Measurements from ENCODE around the gene SPTLC3. TPM values are rescaled to one million over a fixed set of nuclear protein-coding genes. Genes with fewer than 3 reads are reported as not detected.
A peak's percentile ranks its signal among the peaks of the same experiment; 100 is the strongest.

Gene SPTLC3
- polyA plus RNA-seq, 4 donors, result 4.3 to 60.2 (median 5.8) TPM

GRCh38 chr20:13101276-13101675 lies 92.5 kb downstream of the SPTLC3 start:
- no peak for FAIRE-seq

GRCh38 chr20:13101706-13102105 lies 92.9 kb downstream of the SPTLC3 start:
- H3K27me3 ChIP-seq (ENCODE audit: control insufficient read depth in 3 of 3, insufficient read depth in 3 of 3, low read length in 3 of 3), result no peaks in the 10 kb centered on the region
- FAIRE-seq (no peak), DNase-seq (no peak)
- H3K27ac ChIP-seq (ENCODE audit: low read depth in 1 of 3, low read length in 2 of 3), result no peak overlapping the region
- H3K9me3 ChIP-seq (ENCODE audit: control insufficient read depth in 2 of 2, insufficient read depth in 1 of 2, low read depth in 1 of 2, low read length in 1 of 2), result no peaks in the 10 kb centered on the region
- no peak overlapping the region for H3K4me3 ChIP-seq (ENCODE audit: low read depth in 1 of 3, low read length in 3 of 3)
- H3K36me3 ChIP-seq (ENCODE audit: control insufficient read depth in 3 of 3, insufficient read depth in 2 of 3, low read depth in 1 of 3, low read length in 3 of 3), result peaks cover 0 to 14% (median 0%) of the 10 kb centered on the region in 3 donors
- WGBS, 3 donors, result 63 to 70% (median 67%) methylated on average over 5 of the region's 5 CpGs
- H3K4me1 ChIP-seq (ENCODE audit: control insufficient read depth in 3 of 3, insufficient read depth in 2 of 3, low read depth in 1 of 3, low read length in 2 of 3), result peaks cover 0 to 35% (median 8%) of the 10 kb centered on the region in 3 donors

More at GRCh38 chr20:13101276-13101675, 92.5 kb downstream of the SPTLC3 start:
- no peak for DNase-seq
- Histone ChIP-seq H3K9me3 (ENCODE audit: control insufficient read depth in 2 of 2, insufficient read depth in 1 of 2, low read depth in 1 of 2, low read length in 1 of 2) (no peaks in the 10 kb centered on the region), H3K27me3 (ENCODE audit: control insufficient read depth in 3 of 3, insufficient read depth in 3 of 3, low read length in 3 of 3) (no peaks in the 10 kb centered on the region), H3K4me1 (ENCODE audit: control insufficient read depth in 3 of 3, insufficient read depth in 2 of 3, low read depth in 1 of 3, low read length in 2 of 3) (peaks cover 0 to 35% (median 8%) of the 10 kb centered on the region in 3 donors), H3K4me3 (ENCODE audit: low read depth in 1 of 3, low read length in 3 of 3) (no peak overlapping the region), H3K27ac (ENCODE audit: low read depth in 1 of 3, low read length in 2 of 3) (no peak overlapping the region), H3K36me3 (ENCODE audit: control insufficient read depth in 3 of 3, insufficient read depth in 2 of 3, low read depth in 1 of 3, low read length in 3 of 3) (peaks cover 0 to 11% (median 0%) of the 10 kb centered on the region in 3 donors)
- WGBS, 3 donors, result 88 to 89% (median 88%) methylated on average over 2 of the region's 2 CpGs

GRCh38 chr20:13102237-13102636 lies 93.5 kb downstream of the SPTLC3 start:
- Histone ChIP-seq H3K27ac (ENCODE audit: low read depth in 1 of 3, low read length in 2 of 3) (no peak overlapping the region), H3K9me3 (ENCODE audit: control insufficient read depth in 2 of 2, insufficient read depth in 1 of 2, low read depth in 1 of 2, low read length in 1 of 2) (no peaks in the 10 kb centered on the region), H3K27me3 (ENCODE audit: control insufficient read depth in 3 of 3, insufficient read depth in 3 of 3, low read length in 3 of 3) (no peaks in the 10 kb centered on the region), H3K36me3 (ENCODE audit: control insufficient read depth in 3 of 3, insufficient read depth in 2 of 3, low read depth in 1 of 3, low read length in 3 of 3) (peaks cover 0 to 15% (median 0%) of the 10 kb centered on the region in 3 donors), H3K4me1 (ENCODE audit: control insufficient read depth in 3 of 3, insufficient read depth in 2 of 3, low read depth in 1 of 3, low read length in 2 of 3) (peaks cover 0 to 35% (median 8%) of the 10 kb centered on the region in 3 donors), H3K4me3 (ENCODE audit: low read depth in 1 of 3, low read length in 3 of 3) (no peak overlapping the region)
- 74 to 82% (median 80%) methylated on average over 3 of the region's 3 CpGs for WGBS, 3 donors
- FAIRE-seq (no peak), DNase-seq (peak in 1 of 2 donors; percentile 31)

GRCh38 chr20:13102694-13103093 lies 93.9 kb downstream of the SPTLC3 start:
- Histone ChIP-seq H3K9me3 (ENCODE audit: control insufficient read depth in 2 of 2, insufficient read depth in 1 of 2, low read depth in 1 of 2, low read length in 1 of 2) (no peaks in the 10 kb centered on the region), H3K27ac (ENCODE audit: low read depth in 1 of 3, low read length in 2 of 3) (no peak overlapping the region), H3K36me3 (ENCODE audit: control insufficient read depth in 3 of 3, insufficient read depth in 2 of 3, low read depth in 1 of 3, low read length in 3 of 3) (peaks cover 0 to 15% (median 0%) of the 10 kb centered on the region in 3 donors), H3K4me1 (ENCODE audit: control insufficient read depth in 3 of 3, insufficient read depth in 2 of 3, low read depth in 1 of 3, low read length in 2 of 3) (peaks cover 0 to 35% (median 8%) of the 10 kb centered on the region in 3 donors), H3K4me3 (ENCODE audit: low read depth in 1 of 3, low read length in 3 of 3) (no peak overlapping the region), H3K27me3 (ENCODE audit: control insufficient read depth in 3 of 3, insufficient read depth in 3 of 3, low read length in 3 of 3) (no peaks in the 10 kb centered on the region)
- FAIRE-seq (no peak), DNase-seq (peak; percentile 47 to 49)
- WGBS, 3 donors, result 41 to 76% (median 53%) methylated on average over 1 of the region's 1 CpG

- 70 to 78% (median 75%) methylated on average over 9 of the region's 9 CpGs for WGBS, 3 donors
- no peak for FAIRE-seq
- no peak for DNase-seq
Measured at GRCh38 chr20:13105039-13105438, 96.3 kb downstream of the SPTLC3 start.

GRCh38 chr20:13105864-13106457 lies 97.2 kb downstream of the SPTLC3 start:
- 38 to 42% (median 40%) methylated on average over 14 of the region's 14 CpGs for WGBS, 3 donors
- no peak overlapping the region for H3K4me3 ChIP-seq (ENCODE audit: low read depth in 1 of 3, low read length in 3 of 3)
- peaks cover 0 to 17% (median 8%) of the 10 kb centered on the region in 3 donors for H3K4me1 ChIP-seq (ENCODE audit: control insufficient read depth in 3 of 3, insufficient read depth in 2 of 3, low read depth in 1 of 3, low read length in 2 of 3)
- no peaks in the 10 kb centered on the region for H3K9me3 ChIP-seq (ENCODE audit: control insufficient read depth in 2 of 2, insufficient read depth in 1 of 2, low read depth in 1 of 2, low read length in 1 of 2)
- no peaks in the 10 kb centered on the region for H3K27me3 ChIP-seq (ENCODE audit: control insufficient read depth in 3 of 3, insufficient read depth in 3 of 3, low read length in 3 of 3)
- H3K36me3 ChIP-seq (ENCODE audit: control insufficient read depth in 3 of 3, insufficient read depth in 2 of 3, low read depth in 1 of 3, low read length in 3 of 3), result peaks cover 0 to 22% (median 0%) of the 10 kb centered on the region in 3 donors
- DNase-seq (peak; percentile 46 to 47), FAIRE-seq (no peak)
- no peak overlapping the region for H3K27ac ChIP-seq (ENCODE audit: low read depth in 1 of 3, low read length in 2 of 3)

More at GRCh38 chr20:13105039-13105438, 96.3 kb downstream of the SPTLC3 start:
- Histone ChIP-seq H3K4me3 (ENCODE audit: low read depth in 1 of 3, low read length in 3 of 3) (no peak overlapping the region), H3K27me3 (ENCODE audit: control insufficient read depth in 3 of 3, insufficient read depth in 3 of 3, low read length in 3 of 3) (no peaks in the 10 kb centered on the region), H3K36me3 (ENCODE audit: control insufficient read depth in 3 of 3, insufficient read depth in 2 of 3, low read depth in 1 of 3, low read length in 3 of 3) (peaks cover 0 to 19% (median 0%) of the 10 kb centered on the region in 3 donors), H3K9me3 (ENCODE audit: control insufficient read depth in 2 of 2, insufficient read depth in 1 of 2, low read depth in 1 of 2, low read length in 1 of 2) (no peaks in the 10 kb centered on the region), H3K4me1 (ENCODE audit: control insufficient read depth in 3 of 3, insufficient read depth in 2 of 3, low read depth in 1 of 3, low read length in 2 of 3) (peaks cover 0 to 21% (median 8%) of the 10 kb centered on the region in 3 donors), H3K27ac (ENCODE audit: low read depth in 1 of 3, low read length in 2 of 3) (no peak overlapping the region)

GRCh38 chr20:13109658-13110057 lies 100.9 kb downstream of the SPTLC3 start:
- H3K27me3 ChIP-seq (ENCODE audit: control insufficient read depth in 3 of 3, insufficient read depth in 3 of 3, low read length in 3 of 3), result no peaks in the 10 kb centered on the region
- no peak for DNase-seq
- no peak for FAIRE-seq
- H3K4me3 ChIP-seq (ENCODE audit: low read depth in 1 of 3, low read length in 3 of 3), result no peak overlapping the region
- no peaks in the 10 kb centered on the region for H3K9me3 ChIP-seq (ENCODE audit: control insufficient read depth in 2 of 2, insufficient read depth in 1 of 2, low read depth in 1 of 2, low read length in 1 of 2)
- H3K27ac ChIP-seq (ENCODE audit: low read depth in 1 of 3, low read length in 2 of 3), result no peak overlapping the region
- 70 to 83% (median 80%) methylated on average over 4 of the region's 4 CpGs for whole genome bisulfite sequencing, 3 donors
- H3K4me1 ChIP-seq (ENCODE audit: control insufficient read depth in 3 of 3, insufficient read depth in 2 of 3, low read depth in 1 of 3, low read length in 2 of 3), result no peaks in the 10 kb centered on the region
- peaks cover 0 to 32% (median 0%) of the 10 kb centered on the region in 3 donors for H3K36me3 ChIP-seq (ENCODE audit: control insufficient read depth in 3 of 3, insufficient read depth in 2 of 3, low read depth in 1 of 3, low read length in 3 of 3)

- DNase-seq (no peak), FAIRE-seq (no peak)
- H3K4me1 ChIP-seq (ENCODE audit: control insufficient read depth in 3 of 3, insufficient read depth in 2 of 3, low read depth in 1 of 3, low read length in 2 of 3), result no peaks in the 10 kb centered on the region
- no peaks in the 10 kb centered on the region for H3K9me3 ChIP-seq (ENCODE audit: control insufficient read depth in 2 of 2, insufficient read depth in 1 of 2, low read depth in 1 of 2, low read length in 1 of 2)
- peaks cover 0 to 29% (median 0%) of the 10 kb centered on the region in 3 donors for H3K36me3 ChIP-seq (ENCODE audit: control insufficient read depth in 3 of 3, insufficient read depth in 2 of 3, low read depth in 1 of 3, low read length in 3 of 3)
- H3K4me3 ChIP-seq (ENCODE audit: low read depth in 1 of 3, low read length in 3 of 3), result no peak overlapping the region
- no peaks in the 10 kb centered on the region for H3K27me3 ChIP-seq (ENCODE audit: control insufficient read depth in 3 of 3, insufficient read depth in 3 of 3, low read length in 3 of 3)
- 80 to 89% (median 86%) methylated on average over 2 of the region's 2 CpGs for WGBS, 3 donors
- H3K27ac ChIP-seq (ENCODE audit: low read depth in 1 of 3, low read length in 2 of 3), result no peak overlapping the region
Measured at GRCh38 chr20:13110796-13111195, 102.0 kb downstream of the SPTLC3 start.
